Right cardiac atrium (tissue), 5 donors: ENCODE results near the gene MPZL3. TPM values are rescaled to one million over a fixed set of nuclear protein-coding genes. Genes with fewer than 3 reads are reported as not detected.
"Not testable (repeated sequence)": the region's sequence is repeated elsewhere in the genome, so short reads cannot be mapped to it uniquely, and the experiment has no call there.

ENCODE experiments used
- ATAC-seq, 2 donors: fragments of 200-7000 bp; cut with Tn5 transposase; one replicate each; pipeline versions ENCODE4 v1.8.0 to v1.9.1; 2020; ENCODE audit warnings: moderate library complexity in 2 of 2, mild to moderate bottlenecking in 1 of 2
- DNase-seq, 3 donors: peaks; one replicate each; pipeline ENCODE4 v3.0.0-alpha.2; 2020
- H3K27ac ChIP-seq: one replicate; pipeline ENCODE4 v1.5.1; 2013; ENCODE audit warnings: mild to moderate bottlenecking, low read length, control low read depth, moderate library complexity
- H3K27me3 ChIP-seq: one replicate; pipeline ENCODE4 v1.6.1; 2013; ENCODE audit not compliant: control insufficient read depth, insufficient read depth
- H3K4me1 ChIP-seq: one replicate; pipeline ENCODE4 v1.6.1; 2013; ENCODE audit warnings: low read length; ENCODE audit not compliant: control insufficient read depth, insufficient read depth
- H3K4me3 ChIP-seq: one replicate; pipeline ENCODE4 v1.5.1; 2013; ENCODE audit warnings: low read length, control low read depth
- H3K9me3 ChIP-seq: one replicate; pipeline ENCODE4 v1.6.1; 2013; ENCODE audit warnings: low read length; ENCODE audit not compliant: control insufficient read depth
- WGBS: extraction: QIAGEN DNeasy Blood & Tissue Kit; methylation state at CpG from one replicate; pipeline ENCODE4 v1.1.7; 2013; 5-methylcytosine and 5-hydroxymethylcytosine counted together
- intact Hi-C, 4 donors: fragments of 100-400 bp; cut with DNase I; formaldehyde crosslinking; loops; one replicate each; pipeline versions ENCODE4 v1.11.0 to v1.14.0; 2022 to 2023
- polyA plus RNA-seq: library from polyadenylated mRNA; stranded (reverse); fragments of 200-250 nt; gene quantifications from one replicate; pipeline ENCODE4 v1.2.3, GENCODE V29; 2013
- total RNA-seq, 4 donors: library from RNA; stranded (reverse); fragmentation: NEBNext Ultra II Directional; extraction: Animal tissue kit (Norgen Biotek cat#: 25700); gene quantifications; one replicate each; pipeline ENCODE4 v1.2.1, GENCODE V29; 2021
- donor health status: healthy with polysubstance abuse.
- donor health status: DM: no; HTN: yes; CAD: no.
- donor health status: DM: no; HTN: no; CAD: no.
- donor health status: DM: no; HTN: yes; CAD: no; lungs with severe emphysema.
- donor health status: DM: yes; HTN: yes; CAD: no.

Gene MPZL3
- total and polyA plus RNA-seq, 5 donors, result 0.77 to 1.7 (median 1.4) TPM

DNA sequence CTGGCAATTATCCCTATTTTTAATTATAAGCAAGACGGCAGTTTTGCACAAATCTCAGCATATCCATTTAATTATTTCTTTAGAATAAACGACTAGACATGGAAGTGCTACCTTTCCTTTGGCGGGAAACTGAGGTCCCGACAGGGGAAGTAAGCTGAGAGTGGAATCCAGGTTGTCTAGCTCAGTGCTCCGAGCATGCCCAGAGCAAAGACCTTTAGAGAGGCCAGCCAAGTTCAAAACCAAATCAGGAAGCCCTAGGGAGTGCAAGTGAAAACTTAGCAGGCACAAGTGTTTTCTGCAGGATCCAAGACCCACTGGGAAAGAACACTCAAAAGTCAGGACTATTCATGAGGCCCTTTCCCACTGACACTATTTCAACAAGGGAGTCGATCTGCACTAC is 53.0 kb downstream of the MPZL3 start:
- intact Hi-C loops, result loop anchor here in 3 of 4 donors (2.0 to 10.0 kb wide), 4 partner anchors 92 to 286 kb away; partner anchors contain the start of gene UBE4A (in 1 of the 3)

DNA sequence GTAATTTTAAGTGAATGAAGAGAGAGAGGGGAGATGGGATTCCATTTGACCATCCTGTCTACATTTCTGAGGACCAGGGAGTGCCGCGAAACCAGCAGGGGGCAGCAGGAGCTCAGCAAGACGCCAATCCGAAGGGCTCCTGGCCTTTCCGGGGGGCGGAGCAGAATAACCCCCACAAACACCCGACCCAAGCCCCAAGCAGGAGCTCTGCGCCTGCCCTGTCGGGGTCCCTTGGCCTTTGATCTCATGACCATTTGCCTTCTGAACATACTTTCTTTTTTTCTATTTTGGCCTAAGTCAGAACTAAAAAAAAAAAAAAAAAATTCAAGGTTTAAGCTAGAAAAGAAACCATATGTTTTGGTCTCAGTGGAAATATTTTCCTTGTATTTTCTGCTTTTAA is 53.8 kb downstream of the MPZL3 start:
- Histone ChIP-seq H3K27ac (no peak overlapping the region), H3K27me3 (no peaks in the 10 kb centered on the region), H3K4me1 (peaks cover 3% of the 10 kb centered on the region), H3K9me3 (no peaks in the 10 kb centered on the region), H3K4me3 (no peak overlapping the region)
- DNase-seq (peak; percentile 87 to 94 (median 93)), ATAC-seq (peak; percentile 56 to 72)
- WGBS, result 2% methylated on average over 9 of the region's 9 CpGs
- intact Hi-C loops, result loop anchor here in 3 of 4 donors (2.0 to 10.0 kb wide), 4 partner anchors 92 to 286 kb away; partner anchors contain the start of gene UBE4A (in 1 of the 3)

More for the DNA sequence above, 53.0 kb downstream of the MPZL3 start:
- WGBS, result 60% methylated on average over 6 of the region's 6 CpGs
- Histone ChIP-seq H3K27ac (no peak overlapping the region), H3K27me3 (no peaks in the 10 kb centered on the region), H3K9me3 (no peaks in the 10 kb centered on the region), H3K4me3 (no peak overlapping the region), H3K4me1 (peaks cover 3% of the 10 kb centered on the region)
- ATAC-seq (no peak), DNase-seq (no peak)

DNA sequence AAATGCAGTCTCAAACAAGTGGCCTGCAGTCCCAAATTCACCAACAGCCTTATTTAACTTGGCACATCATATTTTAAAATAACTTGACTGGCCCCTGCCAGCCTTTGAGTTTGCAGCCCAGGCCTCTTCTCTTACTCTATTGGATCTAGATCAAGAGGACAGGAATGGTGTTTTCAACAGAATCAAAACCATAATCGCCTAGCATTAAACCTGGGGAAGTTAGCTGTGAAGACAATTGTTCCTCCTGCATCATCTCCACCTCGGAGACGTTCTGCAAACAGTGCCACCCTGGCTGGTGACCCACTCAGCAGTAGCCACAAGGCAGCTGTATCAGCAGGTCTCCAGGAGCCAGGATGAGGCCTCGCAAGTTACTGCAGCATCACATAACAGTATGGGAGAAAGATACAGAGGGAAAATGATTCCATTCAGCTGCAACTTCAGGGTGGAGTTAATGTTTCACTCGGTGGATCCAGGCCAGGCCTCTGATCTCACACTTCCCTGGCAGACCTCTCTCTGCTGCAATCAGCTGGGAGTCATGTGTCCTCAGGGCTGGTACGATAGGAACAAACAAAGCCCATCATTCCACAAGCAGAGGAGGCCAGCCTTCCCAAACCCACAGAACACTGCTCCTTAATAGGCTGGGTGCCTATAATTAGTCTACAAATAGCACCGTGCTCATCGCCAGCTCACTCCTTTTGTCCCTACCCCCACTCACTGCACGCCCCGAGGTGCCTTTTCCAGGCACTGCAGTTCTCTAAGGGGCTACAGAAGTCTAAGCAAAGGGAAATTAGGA is 57.1 kb downstream of the MPZL3 start:
- H3K4me3 ChIP-seq, result no peak overlapping the region
- no peaks in the 10 kb centered on the region for H3K27me3 ChIP-seq
- peaks cover 3% of the 10 kb centered on the region for H3K4me1 ChIP-seq
- intact Hi-C loops, result loop anchor here in 2 of 4 donors (5.0 to 10.0 kb wide), 3 partner anchors 157 to 290 kb away; partner anchors contain the start of gene UBE4A (in 1 of the 2)
- 24% methylated on average over 10 of the region's 10 CpGs for WGBS
- peak; percentile 98 for ATAC-seq
- H3K9me3 ChIP-seq, result no peaks in the 10 kb centered on the region
- DNase-seq, result peak; percentile 87 to 93 (median 88)
- peak overlapping the region; percentile 97 for H3K27ac ChIP-seq

DNA sequence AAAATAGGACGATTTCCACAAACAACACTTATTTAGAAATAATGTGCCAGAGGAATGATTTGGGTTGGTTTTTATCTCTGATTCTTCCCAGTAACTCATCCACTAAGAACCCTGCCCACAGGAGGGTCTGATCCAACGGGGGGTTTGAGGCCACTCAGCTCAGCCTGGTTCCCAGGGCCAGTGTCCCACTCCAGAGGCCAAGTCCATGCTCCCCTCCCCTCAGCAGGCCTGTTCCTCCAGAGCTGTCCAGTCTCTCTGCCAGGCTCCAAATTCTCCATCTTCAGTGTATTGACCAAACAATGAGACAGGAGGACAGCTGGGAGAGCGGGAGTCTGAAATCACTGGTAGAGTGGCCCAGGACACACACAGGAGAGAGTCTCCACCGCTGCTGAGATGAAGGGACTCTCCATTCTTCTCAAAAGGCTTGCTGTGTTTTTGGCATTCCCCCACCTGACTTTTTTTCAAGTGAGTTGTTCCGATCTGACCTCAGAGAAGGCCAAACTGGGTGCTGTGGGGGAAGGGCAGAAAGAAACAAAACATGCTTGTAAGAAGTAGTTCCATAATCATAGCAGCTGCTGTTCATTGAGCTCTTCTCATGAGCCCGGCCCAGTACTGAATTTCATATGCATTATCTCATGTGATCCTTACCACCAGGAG is 58.1 kb downstream of the MPZL3 start:
- H3K27me3 ChIP-seq, result no peaks in the 10 kb centered on the region
- intact Hi-C loops, result loop anchor here in 1 of 4 donors (10.0 kb wide), 1 partner anchor 291 kb away; no protein-coding TSS in a partner anchor
- ATAC-seq, result no peak
- no peak overlapping the region for H3K4me3 ChIP-seq
- 64% methylated on average over 6 of the region's 6 CpGs for WGBS
- peak overlapping the region; percentile 97 for H3K27ac ChIP-seq
- DNase-seq, result no peak
- H3K9me3 ChIP-seq, result no peaks in the 10 kb centered on the region
- H3K4me1 ChIP-seq, result peaks cover 3% of the 10 kb centered on the region

DNA sequence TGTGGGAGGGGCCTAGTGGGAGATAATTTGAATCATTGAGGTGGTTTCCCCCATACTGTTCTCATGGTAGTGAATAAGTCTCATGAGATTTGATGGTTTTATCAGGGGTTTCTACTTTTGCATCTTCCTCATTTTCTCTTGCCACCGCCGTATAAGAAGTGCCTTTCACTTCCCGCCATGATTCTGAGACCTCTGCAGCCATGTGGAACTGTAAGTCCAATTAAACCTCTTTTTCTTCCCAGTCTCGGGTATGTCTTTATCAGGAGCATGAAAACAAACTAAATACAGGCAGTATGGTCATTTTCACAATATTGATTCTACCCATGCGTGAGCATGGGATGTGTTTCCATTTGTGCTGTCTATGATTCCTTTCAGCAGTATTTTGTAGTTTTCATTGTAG is 59.3 kb downstream of the MPZL3 start:
- H3K27ac ChIP-seq, H3K27me3 ChIP-seq, H3K4me3 ChIP-seq, ATAC-seq, H3K4me1 ChIP-seq, DNase-seq, H3K9me3 ChIP-seq: not testable (repeated sequence)
- WGBS, result 91% methylated on average over 5 of the region's 5 CpGs
- intact Hi-C loops, result loop anchor here in 1 of 4 donors (10.0 kb wide), 1 partner anchor 292 kb away; no protein-coding TSS in a partner anchor

DNA sequence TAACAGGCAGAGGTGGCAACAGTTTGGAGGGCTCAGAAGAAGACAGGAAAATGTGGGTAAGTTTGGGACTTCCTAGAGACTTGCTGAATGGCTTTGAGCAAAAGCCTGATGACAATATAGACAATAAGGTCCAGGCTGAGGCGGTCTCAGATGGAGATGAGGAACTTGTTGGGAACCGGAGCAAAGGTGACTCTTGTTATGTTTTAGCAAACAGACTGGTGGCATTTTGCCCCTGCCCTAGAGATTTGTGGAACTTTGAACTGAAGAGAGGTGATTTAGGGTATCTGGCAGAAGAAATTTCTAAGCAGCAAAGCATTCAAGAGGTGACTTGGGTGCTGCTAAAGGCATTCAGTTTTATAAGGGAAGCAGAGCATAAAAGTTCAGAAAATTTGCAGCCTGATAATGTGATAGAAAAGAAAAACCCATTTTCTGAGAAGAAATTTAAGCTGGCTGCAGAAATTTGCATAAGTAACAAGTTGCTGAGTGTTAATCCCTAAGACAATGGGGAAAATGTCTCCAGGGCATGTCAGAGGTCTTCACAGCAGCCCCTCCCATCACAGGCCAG is 61.1 kb downstream of the MPZL3 start:
- ATAC-seq, H3K9me3 ChIP-seq, H3K27me3 ChIP-seq, H3K4me3 ChIP-seq, H3K4me1 ChIP-seq, H3K27ac ChIP-seq, DNase-seq: not testable (repeated sequence)
- intact Hi-C loops, result loop anchor here in 1 of 4 donors (10.0 kb wide), 1 partner anchor 294 kb away; no protein-coding TSS in a partner anchor
- 95% methylated on average over 2 of the region's 2 CpGs for WGBS

DNA sequence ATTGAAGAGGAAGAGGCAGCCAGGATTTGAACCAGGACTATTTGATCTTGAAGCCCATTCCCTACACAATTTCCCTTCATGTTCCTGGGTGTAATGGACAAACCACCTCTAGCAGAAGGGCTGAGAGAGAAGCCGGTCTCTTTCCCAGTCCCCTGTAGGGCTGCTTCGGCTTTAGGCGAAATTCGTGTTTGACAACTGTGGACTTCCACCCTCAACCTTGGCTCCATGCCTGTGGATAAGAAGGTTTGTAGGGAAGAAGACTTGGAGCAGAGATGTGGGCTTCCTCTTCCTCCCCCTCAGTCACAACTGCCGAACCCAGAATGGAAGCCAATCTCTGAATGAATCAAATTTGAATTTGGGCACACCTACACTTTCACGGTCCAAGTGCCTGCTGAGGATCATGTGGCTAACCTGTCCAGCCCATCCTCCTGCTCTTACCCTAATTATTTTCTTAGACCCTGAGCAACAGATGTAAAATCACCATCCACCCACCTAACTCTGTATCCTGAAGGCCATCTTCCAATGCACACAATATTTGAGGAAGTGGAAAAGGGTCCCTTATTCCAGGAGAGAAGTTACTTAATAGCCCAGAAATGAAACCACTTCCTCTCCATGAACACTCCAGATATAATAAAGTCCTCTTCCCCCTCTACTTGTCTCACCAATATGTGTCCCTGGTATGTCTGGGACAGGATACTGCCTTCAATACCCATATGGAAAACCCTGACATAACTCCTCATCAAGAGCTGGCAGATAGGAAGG is 65.6 kb downstream of the MPZL3 start:
- no peak for ATAC-seq

DNA sequence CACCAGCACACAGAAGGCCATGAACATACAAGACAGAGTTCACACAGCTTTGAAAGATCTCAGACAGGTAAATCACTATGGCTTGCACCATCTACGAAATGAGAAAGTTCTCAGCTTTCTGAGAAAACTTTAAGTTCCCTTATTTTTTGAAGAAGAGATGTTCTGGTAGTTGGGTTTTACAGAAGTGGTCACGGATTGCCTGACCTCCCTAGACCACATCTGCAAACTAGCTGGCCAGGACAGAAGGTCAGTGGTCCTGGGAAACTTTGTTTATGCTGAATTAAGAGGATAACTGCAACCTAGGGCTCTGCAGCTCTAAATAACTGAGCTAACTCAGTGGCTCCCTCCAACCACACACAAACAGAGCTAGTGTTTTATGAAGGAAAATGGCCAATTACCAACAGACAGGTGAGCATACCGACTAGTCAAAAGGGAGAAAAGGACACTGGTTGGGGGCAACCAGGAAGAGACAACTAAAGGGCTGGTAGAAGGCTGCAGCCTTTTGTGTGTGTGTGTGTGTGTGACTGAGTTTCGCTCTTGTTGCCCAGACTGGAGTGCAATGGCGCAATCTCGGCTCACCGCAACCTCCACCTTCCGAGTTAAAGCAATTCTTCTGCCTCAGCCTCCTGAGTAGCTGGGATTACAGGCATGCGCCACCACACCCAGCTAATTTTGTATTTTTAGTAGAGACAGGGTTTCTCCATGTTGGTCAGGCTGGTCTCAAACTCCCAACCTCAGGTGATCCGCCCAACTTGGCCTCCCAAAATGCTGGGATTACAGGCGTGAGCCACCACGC is 67.2 kb downstream of the MPZL3 start:
- Histone ChIP-seq H3K4me3 (no peak overlapping the region), H3K27me3 (no peaks in the 10 kb centered on the region), H3K9me3 (no peaks in the 10 kb centered on the region), H3K4me1 (peaks cover 5% of the 10 kb centered on the region), H3K27ac (no peak overlapping the region)
- 90% methylated on average over 12 of the region's 12 CpGs for WGBS
- intact Hi-C loops, result no loop called here
- no peak for ATAC-seq
- DNase-seq, result no peak

More for the DNA sequence above, 65.6 kb downstream of the MPZL3 start:
- no peak for DNase-seq
- WGBS, result 47% methylated on average over 6 of the region's 6 CpGs
- no peaks in the 10 kb centered on the region for H3K4me1 ChIP-seq
- no peaks in the 10 kb centered on the region for H3K27me3 ChIP-seq
- intact Hi-C loops, result no loop called here
- no peak overlapping the region for H3K27ac ChIP-seq
- no peaks in the 10 kb centered on the region for H3K9me3 ChIP-seq
- H3K4me3 ChIP-seq, result no peak overlapping the region

DNA sequence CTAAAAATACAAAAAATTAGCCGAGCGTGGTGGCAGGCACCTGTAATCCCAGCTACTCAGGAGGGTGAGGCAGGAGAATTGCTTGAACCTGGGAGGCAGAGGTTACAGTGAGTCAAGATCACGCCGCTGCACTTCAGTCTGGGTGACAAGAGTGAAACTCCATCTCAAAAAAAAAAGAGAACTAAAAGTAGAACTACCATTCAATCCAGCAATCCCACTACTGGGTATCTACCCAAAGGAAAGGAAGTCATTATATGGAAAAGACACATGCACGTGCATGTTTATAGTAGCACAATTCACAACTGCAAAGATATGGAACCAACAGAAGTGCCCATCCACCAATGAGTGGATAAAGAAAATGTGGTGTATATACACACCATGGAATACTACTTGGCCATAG is 68.5 kb downstream of the MPZL3 start:
- DNase-seq, H3K27me3 ChIP-seq, H3K4me3 ChIP-seq, intact Hi-C loops, ATAC-seq, H3K4me1 ChIP-seq, H3K9me3 ChIP-seq, H3K27ac ChIP-seq: not testable (repeated sequence)
- 92% methylated on average over 5 of the region's 5 CpGs for WGBS

DNA sequence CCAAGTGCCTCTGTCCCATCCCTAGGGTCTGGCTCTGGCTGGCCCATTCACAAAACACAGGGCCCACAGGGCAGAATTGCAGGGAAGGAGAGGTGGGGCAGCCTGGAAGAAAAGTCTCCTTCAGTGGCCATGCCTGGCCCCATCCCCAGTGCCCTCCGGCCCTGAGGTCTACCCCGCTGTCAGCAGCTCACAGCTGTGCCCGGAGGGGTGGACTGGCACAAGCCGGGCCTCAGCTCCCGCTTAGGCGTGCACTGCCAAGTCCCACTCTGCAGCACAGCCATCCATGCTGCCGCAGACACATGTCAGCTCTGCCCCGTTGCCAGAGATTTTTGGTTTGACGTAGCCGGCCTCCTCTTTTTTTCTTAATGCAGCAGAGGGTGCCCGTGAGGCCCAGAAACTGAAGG is 71.9 kb downstream of the MPZL3 start:
- WGBS, result 9% methylated on average over 11 of the region's 11 CpGs
- DNase-seq, result peak; percentile 76 to 93 (median 92)
- intact Hi-C loops, result no loop called here
- H3K27me3 ChIP-seq, result no peaks in the 10 kb centered on the region
- no peak overlapping the region for H3K4me3 ChIP-seq
- no peaks in the 10 kb centered on the region for H3K9me3 ChIP-seq
- ATAC-seq, result peak; percentile 94 to 97
- peaks cover 6% of the 10 kb centered on the region for H3K4me1 ChIP-seq
- no peak overlapping the region for H3K27ac ChIP-seq
